ENCODE measurements around the gene NRG3.

- TF ChIP-seq GLIS3 (CRISPR knock-in tag; IDR thresholded peaks at IDR 0.05) = no peak
- TF ChIP-seq PATZ1 (CRISPR knock-in tag; IDR thresholded peaks at IDR 0.05; ENCODE audit: borderline replicate concordance) = no peak
- no peak for TF ChIP-seq ZC3H10 (CRISPR knock-in tag; IDR thresholded peaks at IDR 0.05)
- TF ChIP-seq ZFP3 (CRISPR knock-in tag; IDR thresholded peaks at IDR 0.05) = no peak
- no peak for TF ChIP-seq TOX (CRISPR knock-in tag; IDR thresholded peaks at IDR 0.05; ENCODE audit: borderline replicate concordance)
These were observed 181.4 kb downstream of the NRG3 start for GRCh38 chr10:82056391-82056790.
